NB4 (cell line): ENCODE data around the gene SOX30.

Experiments used
- CTCF ChIP-seq: IDR thresholded peaks from one replicate; pipeline ENCODE4 v1.5.1; 2012; ENCODE audit warnings: low read depth, low read length
- MYC ChIP-seq: IDR thresholded peaks from 2 replicates; pipeline ENCODE4 v1.6.1; 2011; ENCODE audit warnings: low read depth, low read length
- POLR2A ChIP-seq: IDR thresholded peaks from 2 replicates; pipeline ENCODE4 v1.6.1; 2011; ENCODE audit warnings: mild to moderate bottlenecking; ENCODE audit not compliant: insufficient read length; ENCODE audit errors: extremely low read depth
- TF ChIP-seq, protein P1 (sequence below): IDR thresholded peaks from 2 replicates; pipeline ENCODE4 v1.6.1; 2011; ENCODE audit warnings: low read depth, low read length

DNA sequence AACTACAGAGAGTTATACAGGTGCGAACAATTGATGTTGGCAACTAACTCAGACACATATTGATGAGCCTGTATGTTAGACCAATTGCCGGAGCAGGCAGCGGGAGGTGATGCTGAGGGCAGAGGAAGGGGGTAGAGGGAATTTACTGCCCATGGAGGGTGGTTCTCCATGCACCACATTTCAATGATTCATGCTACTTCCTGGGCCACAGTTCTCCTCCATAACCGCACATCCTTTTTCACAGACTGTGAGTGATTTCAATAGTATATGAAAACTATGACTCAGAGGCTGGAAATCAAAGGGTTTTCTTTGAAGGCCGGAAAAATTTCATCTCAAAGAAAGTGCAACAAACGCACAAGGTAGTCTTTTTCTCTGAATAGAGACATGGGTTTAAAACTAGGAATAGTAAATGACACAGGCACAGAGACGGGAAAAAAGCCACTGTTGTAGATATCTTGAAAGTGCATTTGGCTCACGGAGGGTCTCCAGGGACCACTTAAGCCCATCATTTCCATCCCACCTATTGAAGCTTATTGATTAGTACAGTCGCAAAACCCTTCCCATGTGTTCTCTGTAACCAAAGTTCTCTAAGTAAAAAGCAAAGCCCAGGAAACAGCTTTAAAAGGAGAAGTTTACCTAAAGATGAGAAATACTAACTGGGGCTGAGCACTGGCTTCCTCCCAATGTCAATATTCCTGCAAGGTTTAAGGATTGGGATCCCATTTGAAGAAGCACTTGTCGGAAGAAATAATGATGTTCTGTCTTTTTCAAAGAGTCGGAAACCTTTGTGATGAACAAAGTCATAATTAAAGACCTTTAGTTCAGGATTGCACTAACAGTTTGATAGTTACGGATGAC, 48.7 kb downstream of the SOX30 start:
- TF ChIP-seq CTCF (no peak), POLR2A (no peak), MYC (no peak)
- TF ChIP-seq, protein P1, sequence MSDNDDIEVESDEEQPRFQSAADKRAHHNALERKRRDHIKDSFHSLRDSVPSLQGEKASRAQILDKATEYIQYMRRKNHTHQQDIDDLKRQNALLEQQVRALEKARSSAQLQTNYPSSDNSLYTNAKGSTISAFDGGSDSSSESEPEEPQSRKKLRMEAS: no peak
